ENCODE data around the gene ZNF853. TPM values are rescaled to one million over a fixed set of nuclear protein-coding genes. Genes with fewer than 3 reads are reported as not detected.
A peak's percentile ranks its signal among the peaks of the same experiment; 100 is the strongest.
"Not testable (repeated sequence)": the region's sequence is repeated elsewhere in the genome, so short reads cannot be mapped to it uniquely, and the experiment has no call there.

Gene ZNF853
- polyA plus RNA-seq, 10 donors = 11.5 to 16.5 (median 14.5) TPM

DNA sequence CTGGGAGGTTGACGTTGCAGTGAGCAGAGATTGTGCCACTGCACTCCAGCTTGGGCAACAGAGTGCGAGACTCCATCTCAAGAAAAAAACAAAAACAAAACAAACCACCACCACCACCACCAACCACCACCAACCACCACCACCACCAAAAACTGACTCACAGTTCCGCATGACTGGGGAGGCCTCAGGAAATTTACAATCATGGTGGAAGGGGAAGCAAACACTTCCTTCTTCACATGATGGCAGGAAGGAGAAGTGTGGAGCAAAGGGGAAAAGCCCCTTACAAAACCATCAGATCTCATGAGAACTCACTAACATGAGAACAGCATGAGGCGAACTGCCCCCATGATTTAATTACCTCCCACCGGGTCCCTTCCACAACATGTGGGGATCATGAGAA lies 19.6 kb downstream of the ZNF853 start:
- DNase-seq = not testable (repeated sequence)

- peak; percentile 26 to 76 (median 62) for DNase-seq
Observed at GRCh38 chr7:6636741-6637543, 21.5 kb downstream of the ZNF853 start, which contains the start of gene ZNF316. TSS of gene ZNF316 (plus strand) at chr7:6637318. CDS start at chr7:6642410, 5,092 bp downstream.

- DNase-seq = peak in 1 of 3 donors; percentile 41
Observed at GRCh38 chr7:6637544-6638229, 22.3 kb downstream of the ZNF853 start.

DNA sequence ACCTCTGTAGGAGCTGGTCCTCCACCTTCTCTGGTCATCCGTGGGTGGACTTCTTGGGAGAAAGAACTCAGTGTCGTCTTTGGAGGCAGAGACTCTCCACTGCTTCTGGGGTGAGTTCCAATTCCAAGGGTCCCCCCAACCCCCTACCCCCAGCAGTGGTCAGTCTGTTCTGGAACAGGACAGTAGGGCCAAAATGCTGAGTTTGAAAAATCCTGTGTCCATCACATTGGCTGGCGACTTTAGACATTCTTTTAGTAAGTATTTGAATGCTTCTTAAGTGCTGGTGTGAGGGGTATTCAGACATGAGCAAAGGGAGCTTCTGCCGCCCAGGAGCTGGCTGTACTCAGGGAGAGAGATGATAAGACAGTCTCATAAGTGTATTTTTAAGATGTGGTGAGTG lies 23.6 kb downstream of the ZNF853 start:
- no peak for DNase-seq

DNA sequence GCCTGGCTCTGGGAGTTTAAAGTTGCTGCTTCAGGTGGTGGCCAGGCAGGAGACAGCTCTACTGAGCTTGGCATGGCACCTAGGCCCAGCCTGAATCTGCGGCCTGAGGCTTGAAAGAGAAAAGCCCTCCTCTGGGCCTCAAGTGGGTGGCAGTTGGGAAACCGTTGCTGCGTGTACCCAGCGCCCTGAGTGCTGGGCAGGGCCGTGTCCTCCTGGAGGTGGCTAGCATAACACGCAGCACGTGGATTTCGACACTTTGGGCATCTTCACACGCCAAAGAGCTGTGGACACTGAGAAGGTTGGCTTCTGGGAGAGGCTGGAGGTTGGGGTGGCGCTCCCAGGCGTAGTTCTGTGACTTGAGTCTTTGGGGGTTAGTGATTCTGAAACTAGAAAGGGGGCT lies 24.2 kb downstream of the ZNF853 start:
- no peak for DNase-seq

DNA sequence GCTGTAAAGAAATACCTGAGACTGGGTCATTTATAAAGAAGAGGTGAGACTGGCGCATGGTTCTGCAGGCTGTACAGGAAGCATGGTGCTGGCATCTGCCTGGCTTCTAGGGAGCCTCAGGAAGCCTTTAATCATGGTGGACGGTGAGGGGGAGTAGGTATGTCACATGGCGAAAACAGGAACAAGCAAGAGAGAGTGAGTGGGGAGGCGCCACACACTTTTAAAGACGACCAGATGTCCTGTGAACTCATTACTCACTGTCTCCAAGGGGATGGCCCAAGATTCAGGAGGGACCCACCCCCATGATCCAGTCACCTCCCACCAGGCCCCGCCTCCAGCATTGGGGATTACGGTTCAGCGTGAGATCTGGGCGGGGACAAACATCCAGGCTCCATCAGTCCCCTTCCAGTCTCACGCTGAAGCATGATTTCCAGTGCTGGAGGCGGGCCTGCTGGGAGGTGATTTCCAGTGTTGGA lies 24.9 kb downstream of the ZNF853 start:
- peak in 1 of 3 donors; percentile 27 for DNase-seq

DNA sequence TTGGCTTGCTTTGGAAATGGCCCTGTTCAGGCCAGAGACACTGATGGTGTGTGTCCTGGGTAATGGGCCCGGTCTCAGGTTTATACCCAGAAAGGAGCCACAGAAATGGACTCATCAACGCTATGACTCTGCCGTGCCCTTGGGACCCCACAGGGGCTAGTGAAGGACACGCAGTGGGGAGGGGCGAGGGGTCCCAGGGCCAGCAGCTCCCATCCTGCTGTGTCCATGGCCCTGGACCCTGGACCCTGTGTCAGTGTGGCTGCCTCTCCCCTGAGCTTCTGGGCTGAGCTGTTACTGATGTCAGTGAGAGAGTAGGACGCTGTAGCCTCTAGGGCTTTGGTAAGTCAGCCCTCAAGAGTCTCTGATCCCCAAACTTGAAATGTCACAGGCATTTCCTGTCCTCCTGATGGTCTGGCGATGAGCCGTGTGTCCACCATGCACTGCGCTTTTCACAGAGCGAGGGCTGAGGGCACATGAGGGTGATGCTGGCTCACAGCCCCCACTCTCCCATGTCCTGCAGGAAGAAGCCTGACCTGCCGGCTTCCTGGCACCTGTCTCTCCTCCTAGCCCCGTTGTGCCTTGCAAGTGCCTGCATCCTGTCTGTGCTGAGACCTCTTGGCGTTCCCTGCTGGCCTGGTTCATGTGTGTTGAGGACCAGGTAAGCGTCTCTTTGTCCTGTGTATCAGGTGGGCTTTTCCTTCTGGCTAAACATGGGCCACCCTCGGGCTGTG lies 26.1 kb downstream of the ZNF853 start:
- DNase-seq = no peak

DNA sequence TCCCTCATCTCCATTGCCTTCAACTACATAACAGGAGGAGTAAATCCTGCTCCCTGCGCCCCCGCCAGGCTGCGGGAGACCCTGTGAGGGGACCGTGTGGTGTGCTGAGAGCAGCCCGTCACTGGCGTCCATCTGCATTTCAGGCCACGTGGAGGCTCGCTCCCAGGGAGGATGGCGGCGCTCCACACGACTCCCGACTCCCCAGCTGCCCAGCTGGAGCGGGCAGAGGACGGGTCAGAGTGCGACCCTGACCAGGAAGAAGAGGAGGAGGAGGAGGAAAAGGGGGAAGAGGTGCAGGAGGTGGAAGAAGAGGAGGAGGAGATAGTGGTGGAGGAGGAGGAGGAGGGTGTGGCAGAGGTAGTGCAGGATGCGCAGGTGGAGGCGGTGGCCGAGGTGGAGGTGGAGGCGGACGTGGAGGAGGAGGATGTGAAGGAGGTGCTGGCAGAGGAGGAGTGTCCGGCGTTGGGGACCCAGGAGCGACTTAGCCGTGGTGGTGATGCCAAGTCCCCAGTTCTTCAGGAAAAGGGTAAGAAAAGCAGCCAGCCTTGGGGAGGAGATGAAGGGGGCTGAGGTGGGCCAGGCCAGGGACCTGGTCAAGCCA lies 26.9 kb downstream of the ZNF853 start:
- no peak for DNase-seq

DNA sequence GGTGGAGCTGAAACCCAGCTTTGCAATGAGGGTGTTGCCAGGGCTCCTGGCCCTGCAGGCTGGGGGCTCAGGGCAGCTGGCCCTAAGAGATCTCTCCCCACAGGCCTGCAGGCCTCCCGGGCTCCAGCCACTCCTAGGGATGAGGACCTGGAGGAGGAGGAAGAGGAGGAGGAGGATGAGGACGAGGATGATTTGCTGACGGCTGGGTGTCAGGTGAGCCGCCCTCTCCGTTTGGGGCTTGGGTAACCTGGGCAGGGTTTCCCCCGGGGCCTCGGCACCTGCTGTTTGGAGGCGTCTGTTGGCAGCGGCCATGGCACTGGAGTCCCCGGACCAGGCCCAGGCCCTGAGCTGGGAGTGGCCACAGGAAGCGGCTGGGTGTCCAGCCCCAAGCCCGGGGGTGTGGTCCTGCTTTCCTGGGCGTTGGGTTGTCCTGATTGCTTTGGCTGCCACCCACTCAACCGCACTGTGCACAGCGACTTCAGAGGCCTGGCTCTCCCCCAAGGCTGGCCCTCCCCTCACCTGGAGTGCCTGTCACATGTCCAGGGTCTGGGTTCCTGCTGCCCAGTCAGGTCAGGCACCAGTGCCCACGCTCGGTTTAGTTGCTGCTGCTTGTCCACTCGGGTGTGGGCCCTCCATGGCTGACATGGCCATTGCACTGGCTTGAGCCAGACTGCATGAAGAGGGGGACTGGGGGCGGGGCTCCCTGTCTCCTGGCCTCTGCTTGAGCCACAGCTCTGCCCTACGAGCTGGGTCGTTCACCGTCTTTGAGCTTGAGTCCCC lies 27.6 kb downstream of the ZNF853 start:
- no peak for DNase-seq

- DNase-seq = no peak
Observed at GRCh38 chr7:6643915-6644625, 28.7 kb downstream of the ZNF853 start.

- DNase-seq = no peak
Observed at GRCh38 chr7:6644728-6645127, 29.3 kb downstream of the ZNF853 start.

- no peak for DNase-seq
Observed at GRCh38 chr7:6646465-6646864, 31.1 kb downstream of the ZNF853 start.

DNA sequence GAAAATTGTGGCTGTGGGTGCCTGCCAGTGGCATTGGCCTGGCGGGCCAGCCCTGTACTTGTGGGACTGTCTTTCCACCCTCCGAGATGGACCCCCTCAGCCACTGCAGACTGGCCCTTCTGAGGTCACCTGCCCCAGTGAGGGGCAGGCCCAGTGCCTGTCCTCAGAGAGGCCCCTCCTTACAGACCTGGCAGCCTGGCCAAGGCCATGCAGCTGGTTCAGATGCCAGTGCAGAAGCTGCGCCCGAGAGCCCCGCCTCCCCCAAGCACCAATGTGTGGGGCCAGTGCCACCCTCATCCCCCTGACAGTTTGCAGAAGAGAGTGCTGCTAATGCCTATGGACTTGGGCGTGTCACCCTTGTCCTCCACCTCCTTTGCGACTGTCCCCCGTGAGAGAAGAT lies 31.7 kb downstream of the ZNF853 start:
- DNase-seq = no peak

- no peak for DNase-seq
Observed at GRCh38 chr7:6647541-6647940, 32.1 kb downstream of the ZNF853 start.

- no peak for DNase-seq
Observed at GRCh38 chr7:6648066-6648814, 32.8 kb downstream of the ZNF853 start.

GRCh38 chr7:6648815-6649104 lies 33.4 kb downstream of the ZNF853 start:
- no peak for DNase-seq

GRCh38 chr7:6649241-6649961 lies 34.0 kb downstream of the ZNF853 start:
- no peak for DNase-seq

GRCh38 chr7:6650086-6650485 lies 34.7 kb downstream of the ZNF853 start:
- DNase-seq = no peak

DNA sequence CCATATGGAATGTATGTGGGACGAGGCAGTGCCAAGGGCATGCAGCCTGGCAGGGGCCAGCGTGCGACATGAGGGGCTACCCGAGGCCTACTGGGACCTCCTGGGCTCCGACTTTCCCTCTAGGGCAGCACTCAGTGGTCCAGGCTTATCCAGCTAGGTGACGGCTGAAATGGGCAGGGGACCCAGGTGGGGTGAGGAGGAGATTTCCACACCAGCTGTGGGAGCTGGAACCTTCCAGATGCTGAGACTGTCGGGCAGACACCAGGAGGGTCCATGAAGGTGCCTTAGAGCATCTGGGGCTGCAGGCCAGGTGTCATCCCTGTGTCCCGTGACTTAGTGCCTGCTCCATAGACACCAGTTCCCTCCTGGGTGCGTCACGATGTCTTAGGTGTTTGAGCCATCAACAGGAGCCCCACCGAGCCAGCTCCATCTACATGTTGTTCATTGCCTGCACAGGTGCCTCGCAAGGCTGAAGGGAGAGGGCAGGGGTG lies 35.2 kb downstream of the ZNF853 start:
- DNase-seq = no peak

All from muscle of back (tissue), 11 donors.